Right lobe of liver (tissue), 6 donors: ENCODE data around the gene DNAL4. TPM values are rescaled to one million over a fixed set of nuclear protein-coding genes. Genes with fewer than 3 reads are reported as not detected.

Experiments
- ATAC-seq, 4 donors: fragments of 200-7000 bp; cut with Tn5 transposase; one replicate each; pipeline ENCODE4 v1.9.1; 2020; ENCODE audit warnings: mild to moderate bottlenecking in 4 of 4, moderate library complexity in 4 of 4
- DNase-seq, 3 donors: peaks; one replicate each; pipeline ENCODE4 v3.0.0-alpha.2; 2020
- H3K27ac ChIP-seq, 3 donors: fragments of 200-600 bp; one replicate each; pipeline ENCODE4 v1.8.0; 2022
- H3K27me3 ChIP-seq, 2 donors: fragments of 200-600 bp; one replicate each; pipeline ENCODE4 v1.8.0; 2022
- H3K36me3 ChIP-seq, 4 donors: fragments of 200-600 bp; sonication (generic) in 1 of 4; one replicate each; pipeline versions ENCODE4 v1.5.1 to v1.8.0; 2017 to 2022; ENCODE audit warnings: control low read depth in 1 of 4
- H3K4me1 ChIP-seq, 4 donors: fragments of 200-600 bp; sonication (generic) in 1 of 4; one replicate each; pipeline versions ENCODE4 v1.5.1 to v1.8.0; 2017 to 2022; ENCODE audit warnings: control low read depth in 1 of 4
- H3K4me3 ChIP-seq, 3 donors: fragments of 200-600 bp; one replicate each; pipeline ENCODE4 v1.8.0; 2022
- H3K9me3 ChIP-seq, 4 donors: fragments of 200-600 bp; sonication (generic) in 1 of 4; one replicate each; pipeline versions ENCODE4 v1.5.1 to v1.8.0; 2017 to 2022; ENCODE audit warnings: control low read depth in 1 of 4
- POLR2A ChIP-seq: fragments of 450-650 bp; IDR thresholded peaks from one replicate; pipeline ENCODE4 v1.6.1; 2017; ENCODE audit warnings: antibody characterized with exemption, mild to moderate bottlenecking
- WGBS: methylation state at CpG from one replicate; pipeline ENCODE4 v1.1.6; 2018; ENCODE audit warnings: low coverage, low lambda C conversion rate; ENCODE audit not compliant: insufficient coverage; ENCODE audit errors: missing lambda C conversion rate; 5-methylcytosine and 5-hydroxymethylcytosine counted together
- intact Hi-C, 2 donors: fragments of 100-400 bp; cut with DNase I; formaldehyde crosslinking; loops; one replicate each; pipeline versions ENCODE4 v1.11.2 to v1.14.1; 2022
- total RNA-seq, 6 experiments: library from RNA; depleted of rRNA in 2 of 6; stranded (reverse); fragments of >200 nt in 2 of 6; fragmentation: NEBNext Ultra II Directional in 3 of 6; extraction: Animal tissue kit (Norgen Biotek cat#: 25700) in 3 of 6; gene quantifications; one replicate each; pipeline versions ENCODE4 v1.1.0 to v1.2.4, GENCODE V29; 2016 to 2023
- TF ChIP-seq, protein P1 (sequence below), 4 donors: fragments of 200-600 bp in 3 of 4; fragments of 450-650 bp in 1 of 4; IDR thresholded peaks; one replicate each; pipeline versions ENCODE4 v1.5.1 to v1.8.0; 2016 to 2022; ENCODE audit warnings: antibody characterized with exemption in 4 of 4, mild to moderate bottlenecking in 2 of 4
- donor health status: DM: no; HTN: yes; CAD: no.
- donor health status: DM: no; HTN: no; CAD: no.
- donor health status: DM: no; HTN: no; CAD: no.
- donor health status: DM: no; HTN: yes; CAD: no.
- donor health status: DM: no; HTN: yes; CAD: no.

The DNAL4 gene
- total RNA-seq, 6 experiments from 2014 or later: 2.0 to 6.2 (median 5.1) TPM

DNA sequence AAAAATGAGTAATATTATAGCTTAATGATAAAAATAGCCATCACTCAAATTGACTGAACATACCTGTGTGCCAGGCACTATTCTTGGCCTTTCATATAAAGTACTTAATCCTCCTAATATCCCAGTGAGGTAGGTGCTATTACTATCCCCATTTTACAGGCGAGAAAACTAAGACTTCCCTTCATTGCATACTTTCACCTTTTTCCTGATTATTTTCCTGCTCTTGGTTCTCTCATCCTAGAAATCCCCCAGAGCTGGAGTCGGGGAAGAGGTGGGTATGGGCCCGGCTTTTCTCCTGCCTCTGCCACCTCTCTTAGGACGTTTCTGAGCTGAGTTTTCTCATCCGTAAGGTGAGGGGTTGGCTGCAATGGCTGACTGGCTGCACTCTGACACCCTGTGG is 47.7 kb upstream of the DNAL4 start:
- H3K4me1 ChIP-seq: peaks cover 0 to 10% (median 0%) of the 10 kb centered on the region in 4 donors
- intact Hi-C loops: no loop called here
- TF ChIP-seq, protein P1, sequence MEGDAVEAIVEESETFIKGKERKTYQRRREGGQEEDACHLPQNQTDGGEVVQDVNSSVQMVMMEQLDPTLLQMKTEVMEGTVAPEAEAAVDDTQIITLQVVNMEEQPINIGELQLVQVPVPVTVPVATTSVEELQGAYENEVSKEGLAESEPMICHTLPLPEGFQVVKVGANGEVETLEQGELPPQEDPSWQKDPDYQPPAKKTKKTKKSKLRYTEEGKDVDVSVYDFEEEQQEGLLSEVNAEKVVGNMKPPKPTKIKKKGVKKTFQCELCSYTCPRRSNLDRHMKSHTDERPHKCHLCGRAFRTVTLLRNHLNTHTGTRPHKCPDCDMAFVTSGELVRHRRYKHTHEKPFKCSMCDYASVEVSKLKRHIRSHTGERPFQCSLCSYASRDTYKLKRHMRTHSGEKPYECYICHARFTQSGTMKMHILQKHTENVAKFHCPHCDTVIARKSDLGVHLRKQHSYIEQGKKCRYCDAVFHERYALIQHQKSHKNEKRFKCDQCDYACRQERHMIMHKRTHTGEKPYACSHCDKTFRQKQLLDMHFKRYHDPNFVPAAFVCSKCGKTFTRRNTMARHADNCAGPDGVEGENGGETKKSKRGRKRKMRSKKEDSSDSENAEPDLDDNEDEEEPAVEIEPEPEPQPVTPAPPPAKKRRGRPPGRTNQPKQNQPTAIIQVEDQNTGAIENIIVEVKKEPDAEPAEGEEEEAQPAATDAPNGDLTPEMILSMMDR (IDR thresholded peaks at IDR 0.05): no peak
- TF ChIP-seq POLR2A: no peak
- ATAC-seq (no peak), DNase-seq (no peak)
- H3K27ac ChIP-seq: no peak overlapping the region
- peaks cover 0 to 3% of the 10 kb centered on the region in 2 donors for H3K27me3 ChIP-seq
- no peaks in the 10 kb centered on the region for H3K36me3 ChIP-seq
- no peak overlapping the region for H3K4me3 ChIP-seq
- WGBS: 66% methylated on average over 5 of the region's 5 CpGs
- H3K9me3 ChIP-seq: no peaks in the 10 kb centered on the region

DNA sequence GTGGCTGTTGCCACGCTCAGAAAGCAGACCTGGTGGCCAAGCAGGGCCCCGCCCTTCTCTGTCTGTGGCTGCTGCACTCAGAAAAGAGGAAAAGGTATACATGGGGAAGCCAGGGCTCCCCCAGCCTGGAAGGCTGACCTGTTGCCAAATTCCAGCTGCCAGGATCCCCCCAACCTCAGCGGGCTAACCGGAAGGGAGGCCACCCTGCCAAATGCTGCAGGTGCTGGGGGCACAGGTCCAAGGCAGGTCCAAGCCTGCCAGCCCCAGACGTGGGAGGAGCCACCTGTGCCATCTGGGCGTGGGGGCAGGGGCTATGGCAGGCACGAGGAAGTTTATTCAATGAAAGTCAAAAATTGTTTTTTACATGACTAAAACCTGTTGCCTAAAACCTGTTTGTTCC is 47.3 kb upstream of the DNAL4 start:
- 22% methylated on average over 3 of the region's 7 CpGs for WGBS
- Histone ChIP-seq H3K27ac (no peak overlapping the region), H3K36me3 (no peaks in the 10 kb centered on the region), H3K4me1 (peaks cover 0 to 10% (median 0%) of the 10 kb centered on the region in 4 donors), H3K9me3 (no peaks in the 10 kb centered on the region), H3K27me3 (peaks cover 0 to 3% of the 10 kb centered on the region in 2 donors), H3K4me3 (no peak overlapping the region)
- intact Hi-C loops: no loop called here
- DNase-seq (no peak), ATAC-seq (no peak)
- TF ChIP-seq, protein P1 (IDR thresholded peaks at IDR 0.05): no peak
- no peak for TF ChIP-seq POLR2A

DNA sequence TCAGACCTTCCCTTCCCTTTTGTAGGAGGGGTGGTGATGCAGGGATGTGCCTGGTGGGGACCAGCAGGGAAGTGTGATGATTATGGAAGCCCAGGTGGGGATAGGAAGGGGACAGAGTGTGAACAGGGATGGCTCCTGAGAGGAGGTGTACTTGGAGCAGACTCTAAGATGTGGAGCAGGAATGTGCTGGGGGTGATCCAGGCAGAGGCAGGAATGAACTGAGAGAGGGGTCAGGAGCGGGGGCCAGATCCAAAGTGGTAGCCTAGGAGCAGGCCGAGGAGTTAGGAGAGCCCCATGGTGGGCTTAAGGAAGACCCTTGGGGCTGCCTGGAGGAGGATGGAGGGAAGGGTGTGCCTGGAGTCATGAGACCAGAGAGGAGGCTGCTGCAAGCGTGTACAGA is 46.2 kb upstream of the DNAL4 start:
- H3K4me3 ChIP-seq: no peak overlapping the region
- peaks cover 0 to 10% (median 0%) of the 10 kb centered on the region in 4 donors for H3K4me1 ChIP-seq
- no peak overlapping the region for H3K27ac ChIP-seq
- intact Hi-C loops: no loop called here
- H3K27me3 ChIP-seq: peaks cover 0 to 3% of the 10 kb centered on the region in 2 donors
- ATAC-seq (no peak), DNase-seq (no peak)
- no peaks in the 10 kb centered on the region for H3K9me3 ChIP-seq
- TF ChIP-seq, protein P1 (IDR thresholded peaks at IDR 0.05): no peak
- WGBS: 60% methylated on average over 3 of the region's 3 CpGs
- no peaks in the 10 kb centered on the region for H3K36me3 ChIP-seq

DNA sequence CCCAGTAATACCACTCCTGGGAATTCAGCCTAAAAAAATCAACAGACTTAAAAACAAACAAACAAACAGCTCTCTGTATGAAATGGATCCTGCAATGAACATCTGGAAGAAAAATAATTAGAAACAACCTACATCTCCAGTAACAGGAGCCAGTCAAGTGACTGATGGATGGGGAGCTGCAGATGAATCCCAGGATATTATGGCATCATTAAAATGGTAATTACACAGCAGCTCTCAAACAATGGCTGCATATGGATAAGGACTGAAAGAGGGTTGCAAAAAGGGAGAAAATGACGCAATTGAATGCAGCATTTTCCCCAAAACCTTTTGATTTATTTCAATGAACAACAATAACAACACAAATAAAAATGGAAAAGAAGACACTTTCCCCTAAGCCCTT is 45.7 kb upstream of the DNAL4 start:
- no peak for DNase-seq
- Histone ChIP-seq H3K4me1 (peaks cover 0 to 10% (median 0%) of the 10 kb centered on the region in 4 donors), H3K27me3 (peaks cover 0 to 3% of the 10 kb centered on the region in 2 donors), H3K36me3 (no peaks in the 10 kb centered on the region), H3K9me3 (no peaks in the 10 kb centered on the region), H3K27ac (no peak overlapping the region), H3K4me3 (no peak overlapping the region)
- ATAC-seq: no peak
- intact Hi-C loops: no loop called here
- 53% methylated on average over 1 of the region's 1 CpG for WGBS
- TF ChIP-seq, protein P1 (IDR thresholded peaks at IDR 0.05): no peak

DNA sequence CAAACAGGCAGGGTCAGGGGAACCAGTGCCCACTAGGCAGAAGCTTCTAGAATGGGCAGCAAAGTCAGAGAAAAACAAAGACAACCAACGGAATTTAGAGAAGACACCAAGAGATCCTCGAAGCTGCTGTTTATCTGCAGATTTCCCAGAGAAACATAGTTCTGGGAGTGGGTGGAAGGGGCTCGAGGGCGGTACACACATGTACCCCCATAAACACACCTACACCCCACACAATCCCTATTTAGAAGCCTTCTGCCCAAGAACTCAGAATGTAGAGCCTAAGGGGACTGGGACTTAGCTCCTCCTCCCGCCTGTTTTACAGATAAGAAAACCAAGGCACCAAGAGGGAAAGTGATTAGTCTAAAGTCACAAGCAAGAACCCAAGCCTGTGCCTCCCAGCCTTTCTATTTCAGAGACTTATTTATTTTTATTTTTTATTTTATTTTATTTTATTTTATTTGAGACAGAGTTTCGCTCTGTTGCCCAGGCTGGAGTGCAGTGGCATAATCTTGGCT is 43.5 kb upstream of the DNAL4 start:
- TF ChIP-seq, protein P1 (IDR thresholded peaks at IDR 0.05): no peak
- TF ChIP-seq POLR2A: no peak
- WGBS: 60% methylated on average over 5 of the region's 6 CpGs
- no peak for ATAC-seq
- intact Hi-C loops: no loop called here
- Histone ChIP-seq H3K27me3 (peaks cover 0 to 3% of the 10 kb centered on the region in 2 donors), H3K36me3 (no peaks in the 10 kb centered on the region), H3K4me3 (no peak overlapping the region), H3K9me3 (no peaks in the 10 kb centered on the region), H3K27ac (no peak overlapping the region), H3K4me1 (no peaks in the 10 kb centered on the region)
- DNase-seq: no peak
